ENCODE data around the gene SHOX.

GRCh38 chrX:590693-591404, 39.7 kb upstream of the SHOX start:
- TF ChIP-seq, protein P1, sequence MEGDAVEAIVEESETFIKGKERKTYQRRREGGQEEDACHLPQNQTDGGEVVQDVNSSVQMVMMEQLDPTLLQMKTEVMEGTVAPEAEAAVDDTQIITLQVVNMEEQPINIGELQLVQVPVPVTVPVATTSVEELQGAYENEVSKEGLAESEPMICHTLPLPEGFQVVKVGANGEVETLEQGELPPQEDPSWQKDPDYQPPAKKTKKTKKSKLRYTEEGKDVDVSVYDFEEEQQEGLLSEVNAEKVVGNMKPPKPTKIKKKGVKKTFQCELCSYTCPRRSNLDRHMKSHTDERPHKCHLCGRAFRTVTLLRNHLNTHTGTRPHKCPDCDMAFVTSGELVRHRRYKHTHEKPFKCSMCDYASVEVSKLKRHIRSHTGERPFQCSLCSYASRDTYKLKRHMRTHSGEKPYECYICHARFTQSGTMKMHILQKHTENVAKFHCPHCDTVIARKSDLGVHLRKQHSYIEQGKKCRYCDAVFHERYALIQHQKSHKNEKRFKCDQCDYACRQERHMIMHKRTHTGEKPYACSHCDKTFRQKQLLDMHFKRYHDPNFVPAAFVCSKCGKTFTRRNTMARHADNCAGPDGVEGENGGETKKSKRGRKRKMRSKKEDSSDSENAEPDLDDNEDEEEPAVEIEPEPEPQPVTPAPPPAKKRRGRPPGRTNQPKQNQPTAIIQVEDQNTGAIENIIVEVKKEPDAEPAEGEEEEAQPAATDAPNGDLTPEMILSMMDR (IDR thresholded peaks at IDR 0.05 in 4 of 5, conservative IDR thresholded peaks at IDR 0.05 in 1 of 5) = no peak
- TF ChIP-seq POLR2A (IDR thresholded peaks at IDR 0.05) = no peak

All from gastrocnemius medialis (tissue), 4 donors.